Gastroesophageal sphincter (tissue), 4 donors: ENCODE measurements around the gene FAT1. TPM values are rescaled to one million over a fixed set of nuclear protein-coding genes. Genes with fewer than 3 reads are reported as not detected.
"Not testable (repeated sequence)": the region's sequence is repeated elsewhere in the genome, so short reads cannot be mapped to it uniquely, and the experiment has no call there.

Source experiments
- ATAC-seq: fragments of 150-250 bp; one replicate; pipeline ENCODE4 v1.9.1; 2016; ENCODE audit warnings: mild to moderate bottlenecking, moderate library complexity
- H3K27ac ChIP-seq, 4 donors: fragments of 200-600 bp; sonication (generic) in 3 of 4; 1 replicate in 3 of 4; 2 replicates in 1 of 4; pipeline ENCODE4 v1.5.1; 2016 to 2019
- H3K27me3 ChIP-seq: fragments of 200-600 bp; sonication (generic); one replicate; pipeline ENCODE4 v1.5.1; 2019
- H3K36me3 ChIP-seq, 2 donors: fragments of 200-600 bp; sonication (generic); one replicate each; pipeline ENCODE4 v1.5.1; 2019; ENCODE audit warnings: control low read depth in 1 of 2
- H3K4me1 ChIP-seq, 3 donors: fragments of 200-600 bp; sonication (generic); 1 replicate in 2 of 3; 2 replicates in 1 of 3; pipeline ENCODE4 v1.5.1; 2016 to 2019; ENCODE audit warnings: control low read depth in 2 of 3
- H3K4me3 ChIP-seq, 2 donors: fragments of 200-600 bp; sonication (generic); one replicate each; pipeline ENCODE4 v1.5.1; 2019; ENCODE audit warnings: mild to moderate bottlenecking in 1 of 2, moderate library complexity in 1 of 2
- H3K9me3 ChIP-seq, 3 donors: fragments of 200-600 bp; sonication (generic); one replicate each; pipeline ENCODE4 v1.5.1; 2017 to 2019; ENCODE audit warnings: control low read depth in 2 of 3
- CTCF ChIP-seq, 4 experiments: fragments of 200-600 bp in 2 of 4; fragments of 450-650 bp in 2 of 4; sonication (generic) in 1 of 4; IDR thresholded peaks; one replicate each; pipeline ENCODE4 v1.5.1; 2017 to 2019; ENCODE audit warnings: antibody characterized with exemption in 4 of 4, mild to moderate bottlenecking in 2 of 4, moderate library complexity in 2 of 4
- EP300 ChIP-seq: sonication (generic); formaldehyde crosslinking; IDR thresholded peaks from one replicate; pipeline ENCODE4 v1.6.1; 2017; ENCODE audit warnings: antibody characterized with exemption, mild to moderate bottlenecking
- POLR2A ChIP-seq, 2 donors: fragments of 450-650 bp; IDR thresholded peaks; one replicate each; pipeline ENCODE4 v1.6.1; 2017; ENCODE audit warnings: antibody characterized with exemption in 2 of 2, mild to moderate bottlenecking in 2 of 2, moderate library complexity in 1 of 2
- POLR2AphosphoS5 ChIP-seq: sonication (generic); formaldehyde crosslinking; IDR thresholded peaks from one replicate; pipeline ENCODE4 v1.6.1; 2017; ENCODE audit warnings: antibody characterized with exemption
- WGBS, 2 donors: methylation state at CpG; one replicate each; pipeline ENCODE4 v1.1.5; 2018; ENCODE audit warnings: low coverage in 1 of 2; 5-methylcytosine and 5-hydroxymethylcytosine counted together
- total RNA-seq, 4 donors: library from RNA; depleted of rRNA; stranded (reverse); fragments of >200 nt; gene quantifications; one replicate each; pipeline ENCODE4 v1.1.0, GENCODE V29; 2016

FAT1 gene
- total RNA-seq, 4 donors from 2014 or later: 84.4 to 279 (median 154) TPM

GRCh38 chr4:186762361-186762760 lies 38.7 kb upstream of the FAT1 start:
- H3K4me1 ChIP-seq: no peaks in the 10 kb centered on the region
- H3K27me3 ChIP-seq: no peaks in the 10 kb centered on the region
- no peaks in the 10 kb centered on the region for H3K9me3 ChIP-seq
- ATAC-seq: no peak
- TF ChIP-seq EP300 (no peak), POLR2AphosphoS5 (no peak), CTCF (IDR thresholded peaks at IDR 0.05) (no peak), POLR2A (IDR thresholded peaks at IDR 0.05) (no peak)
- WGBS, 2 donors: 79 to 80% methylated on average over 1 to 2 of the region's 2 CpGs
- no peak overlapping the region for H3K4me3 ChIP-seq
- no peak overlapping the region for H3K27ac ChIP-seq
- H3K36me3 ChIP-seq: no peaks in the 10 kb centered on the region

GRCh38 chr4:186761956-186762355 lies 38.3 kb upstream of the FAT1 start:
- not testable (repeated sequence) for ATAC-seq, H3K27me3 ChIP-seq, H3K9me3 ChIP-seq, H3K27ac ChIP-seq, H3K4me3 ChIP-seq, H3K4me1 ChIP-seq, H3K36me3 ChIP-seq
- WGBS, 2 donors: 100% methylated on average over 1 to 2 of the region's 2 CpGs

GRCh38 chr4:186761393-186761792 lies 37.7 kb upstream of the FAT1 start:
- ATAC-seq: no peak
- Histone ChIP-seq H3K9me3 (no peaks in the 10 kb centered on the region), H3K27ac (no peak overlapping the region), H3K4me3 (no peak overlapping the region), H3K36me3 (no peaks in the 10 kb centered on the region), H3K4me1 (no peaks in the 10 kb centered on the region), H3K27me3 (no peaks in the 10 kb centered on the region)
- TF ChIP-seq POLR2A (IDR thresholded peaks at IDR 0.05) (no peak), POLR2AphosphoS5 (no peak), CTCF (IDR thresholded peaks at IDR 0.05) (no peak), EP300 (no peak)
- 97 to 100% methylated on average over 1 to 3 of the region's 3 CpGs for WGBS, 2 donors

- H3K27ac ChIP-seq: no peak overlapping the region
- H3K4me3 ChIP-seq: no peak overlapping the region
- ATAC-seq: no peak
- 68 to 70% methylated on average over 4 to 6 of the region's 6 CpGs for WGBS, 2 donors
- no peaks in the 10 kb centered on the region for H3K36me3 ChIP-seq
- H3K27me3 ChIP-seq: no peaks in the 10 kb centered on the region
- no peaks in the 10 kb centered on the region for H3K9me3 ChIP-seq
- TF ChIP-seq CTCF (IDR thresholded peaks at IDR 0.05) (no peak), POLR2AphosphoS5 (no peak)
- H3K4me1 ChIP-seq: no peaks in the 10 kb centered on the region
These were observed 36.9 kb upstream of the FAT1 start for GRCh38 chr4:186760576-186760975.

- TF ChIP-seq POLR2AphosphoS5 (no peak), CTCF (IDR thresholded peaks at IDR 0.05) (no peak)
- H3K27me3 ChIP-seq: no peaks in the 10 kb centered on the region
- ATAC-seq: no peak
These were observed 36.3 kb upstream of the FAT1 start for GRCh38 chr4:186759990-186760389.

More at GRCh38 chr4:186759990-186760389, 36.3 kb upstream of the FAT1 start:
- 85 to 89% methylated on average over 5 to 10 of the region's 10 CpGs for WGBS, 2 donors
- no peaks in the 10 kb centered on the region for H3K4me1 ChIP-seq
- H3K27ac ChIP-seq: no peak overlapping the region
- no peak overlapping the region for H3K4me3 ChIP-seq
- no peaks in the 10 kb centered on the region for H3K9me3 ChIP-seq
- H3K36me3 ChIP-seq: no peaks in the 10 kb centered on the region
